ENCODE measurements around the gene CRTAC1. TPM values are rescaled to one million over a fixed set of nuclear protein-coding genes. Genes with fewer than 3 reads are reported as not detected.

The CRTAC1 gene
- total and polyA plus RNA-seq, 4 donors: 0.14 to 0.33 (median 0.26) TPM

DNA sequence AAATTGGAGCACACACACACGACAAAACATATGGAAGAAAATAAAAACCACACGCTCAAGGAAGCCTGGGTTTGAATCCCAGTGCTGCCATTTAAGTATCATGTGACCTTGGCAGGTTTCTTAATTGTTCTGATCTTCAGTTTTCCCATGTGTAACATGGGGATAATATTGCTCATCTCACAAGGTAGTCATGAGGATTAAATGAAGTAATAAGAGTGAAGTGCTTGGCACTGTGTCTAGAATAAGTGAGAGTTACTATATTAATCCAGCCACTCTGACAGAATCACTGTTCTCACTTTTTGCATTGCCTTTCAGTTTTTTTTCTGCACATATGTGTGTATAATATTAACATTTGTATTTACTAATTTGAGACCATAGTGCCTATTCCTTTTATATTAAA is 137.5 kb downstream of the CRTAC1 start:
- H3K4me1 ChIP-seq (ENCODE audit: control insufficient read depth in 4 of 4, insufficient read depth in 4 of 4, low read length in 3 of 4): no peaks in the 10 kb centered on the region
- TF ChIP-seq SP1 (IDR thresholded peaks at IDR 0.05): no peak
- no peak for TF ChIP-seq EGR1 (IDR thresholded peaks at IDR 0.05; ENCODE audit: low read depth in 2 of 2)
- no peak for TF ChIP-seq TAF1 (conservative IDR thresholded peaks at IDR 0.05)
- TF ChIP-seq JUND (IDR thresholded peaks at IDR 0.05): no peak
- TF ChIP-seq, protein P1, sequence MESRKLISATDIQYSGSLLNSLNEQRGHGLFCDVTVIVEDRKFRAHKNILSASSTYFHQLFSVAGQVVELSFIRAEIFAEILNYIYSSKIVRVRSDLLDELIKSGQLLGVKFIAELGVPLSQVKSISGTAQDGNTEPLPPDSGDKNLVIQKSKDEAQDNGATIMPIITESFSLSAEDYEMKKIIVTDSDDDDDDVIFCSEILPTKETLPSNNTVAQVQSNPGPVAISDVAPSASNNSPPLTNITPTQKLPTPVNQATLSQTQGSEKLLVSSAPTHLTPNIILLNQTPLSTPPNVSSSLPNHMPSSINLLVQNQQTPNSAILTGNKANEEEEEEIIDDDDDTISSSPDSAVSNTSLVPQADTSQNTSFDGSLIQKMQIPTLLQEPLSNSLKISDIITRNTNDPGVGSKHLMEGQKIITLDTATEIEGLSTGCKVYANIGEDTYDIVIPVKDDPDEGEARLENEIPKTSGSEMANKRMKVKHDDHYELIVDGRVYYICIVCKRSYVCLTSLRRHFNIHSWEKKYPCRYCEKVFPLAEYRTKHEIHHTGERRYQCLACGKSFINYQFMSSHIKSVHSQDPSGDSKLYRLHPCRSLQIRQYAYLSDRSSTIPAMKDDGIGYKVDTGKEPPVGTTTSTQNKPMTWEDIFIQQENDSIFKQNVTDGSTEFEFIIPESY (IDR thresholded peaks at IDR 0.05): no peak
- no peak for TF ChIP-seq NR2F2 (IDR thresholded peaks at IDR 0.05)
- no peak for TF ChIP-seq YY1 (IDR thresholded peaks at IDR 0.05)
- TF ChIP-seq HNF4G (IDR thresholded peaks at IDR 0.05): no peak
- TF ChIP-seq, protein P2, sequence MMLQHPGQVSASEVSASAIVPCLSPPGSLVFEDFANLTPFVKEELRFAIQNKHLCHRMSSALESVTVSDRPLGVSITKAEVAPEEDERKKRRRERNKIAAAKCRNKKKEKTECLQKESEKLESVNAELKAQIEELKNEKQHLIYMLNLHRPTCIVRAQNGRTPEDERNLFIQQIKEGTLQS (IDR thresholded peaks at IDR 0.05): no peak
- TF ChIP-seq CTCF (IDR thresholded peaks at IDR 0.05; ENCODE audit: low read depth, low read length, missing input control): no peak
- no peak for TF ChIP-seq RXRA (IDR thresholded peaks at IDR 0.05)
- no peak for TF ChIP-seq HNF4A (conservative IDR thresholded peaks at IDR 0.05)
- TF ChIP-seq, protein P3, sequence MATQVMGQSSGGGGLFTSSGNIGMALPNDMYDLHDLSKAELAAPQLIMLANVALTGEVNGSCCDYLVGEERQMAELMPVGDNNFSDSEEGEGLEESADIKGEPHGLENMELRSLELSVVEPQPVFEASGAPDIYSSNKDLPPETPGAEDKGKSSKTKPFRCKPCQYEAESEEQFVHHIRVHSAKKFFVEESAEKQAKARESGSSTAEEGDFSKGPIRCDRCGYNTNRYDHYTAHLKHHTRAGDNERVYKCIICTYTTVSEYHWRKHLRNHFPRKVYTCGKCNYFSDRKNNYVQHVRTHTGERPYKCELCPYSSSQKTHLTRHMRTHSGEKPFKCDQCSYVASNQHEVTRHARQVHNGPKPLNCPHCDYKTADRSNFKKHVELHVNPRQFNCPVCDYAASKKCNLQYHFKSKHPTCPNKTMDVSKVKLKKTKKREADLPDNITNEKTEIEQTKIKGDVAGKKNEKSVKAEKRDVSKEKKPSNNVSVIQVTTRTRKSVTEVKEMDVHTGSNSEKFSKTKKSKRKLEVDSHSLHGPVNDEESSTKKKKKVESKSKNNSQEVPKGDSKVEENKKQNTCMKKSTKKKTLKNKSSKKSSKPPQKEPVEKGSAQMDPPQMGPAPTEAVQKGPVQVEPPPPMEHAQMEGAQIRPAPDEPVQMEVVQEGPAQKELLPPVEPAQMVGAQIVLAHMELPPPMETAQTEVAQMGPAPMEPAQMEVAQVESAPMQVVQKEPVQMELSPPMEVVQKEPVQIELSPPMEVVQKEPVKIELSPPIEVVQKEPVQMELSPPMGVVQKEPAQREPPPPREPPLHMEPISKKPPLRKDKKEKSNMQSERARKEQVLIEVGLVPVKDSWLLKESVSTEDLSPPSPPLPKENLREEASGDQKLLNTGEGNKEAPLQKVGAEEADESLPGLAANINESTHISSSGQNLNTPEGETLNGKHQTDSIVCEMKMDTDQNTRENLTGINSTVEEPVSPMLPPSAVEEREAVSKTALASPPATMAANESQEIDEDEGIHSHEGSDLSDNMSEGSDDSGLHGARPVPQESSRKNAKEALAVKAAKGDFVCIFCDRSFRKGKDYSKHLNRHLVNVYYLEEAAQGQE (IDR thresholded peaks at IDR 0.05): no peak
- TF ChIP-seq MAX (IDR thresholded peaks at IDR 0.05): no peak
- no peak for TF ChIP-seq FOXA2 (IDR thresholded peaks at IDR 0.05)
- no peak for TF ChIP-seq FOXA1 (IDR thresholded peaks at IDR 0.05)
- no peak for TF ChIP-seq RAD21 (IDR thresholded peaks at IDR 0.05)
- no peak for TF ChIP-seq GABPA (IDR thresholded peaks at IDR 0.05 in 1 of 2, conservative IDR thresholded peaks at IDR 0.05 in 1 of 2)
- H3K36me3 ChIP-seq (ENCODE audit: control insufficient read depth in 4 of 4, insufficient read depth in 3 of 4, low read depth in 1 of 4, low read length in 3 of 4): no peaks in the 10 kb centered on the region
- no peak overlapping the region for H3K9ac ChIP-seq (ENCODE audit: low read depth in 1 of 2, low read length in 2 of 2)
- H3K9me3 ChIP-seq (ENCODE audit: control insufficient read depth in 4 of 4, low read length in 3 of 4): no peaks in the 10 kb centered on the region
- no peak overlapping the region for H3K4me3 ChIP-seq (ENCODE audit: low read depth in 1 of 3, low read length in 3 of 3)
- H3K27ac ChIP-seq (ENCODE audit: low read depth in 1 of 2, low read length in 2 of 2): no peak overlapping the region
- WGBS: 70% methylated on average over 2 of the region's 2 CpGs
- DNase-seq (ENCODE audit: low spot score): no peak
- H3K27me3 ChIP-seq (ENCODE audit: control insufficient read depth in 4 of 4, insufficient read depth in 4 of 4, low read length in 3 of 4): no peaks in the 10 kb centered on the region

Data from liver (tissue), 9 donors.